ENCODE data around the gene CAPN15.

GRCh38 chr16:543301-544164, 16.0 kb downstream of the CAPN15 start:
- TF ChIP-seq CTCF (IDR thresholded peaks at IDR 0.05) (no peak), TCF12 (IDR thresholded peaks at IDR 0.05) (no peak), REST (IDR thresholded peaks at IDR 0.05; ENCODE audit: low read depth, low read length) (no peak), RFX5 (IDR thresholded peaks at IDR 0.05; ENCODE audit: low read length) (no peak), POLR2AphosphoS5 (IDR thresholded peaks at IDR 0.05; ENCODE audit: low read depth, low read length) (no peak), FOXJ3 (CRISPR knock-in tag; IDR thresholded peaks at IDR 0.05) (no peak), SIN3A (IDR thresholded peaks at IDR 0.05; ENCODE audit: borderline replicate concordance, low read depth, low read length) (no peak), ZBTB33 (IDR thresholded peaks at IDR 0.05; ENCODE audit: borderline replicate concordance, low read depth) (no peak)

Measured in SK-N-SH (cell line).